ENCODE results near the gene FNDC5.

Gene FNDC5

GRCh38 chr1:32897082-32898049 lies 26.7 kb upstream of the FNDC5 start:
- no peak for DNase-seq (ENCODE audit: low read depth in 2 of 2)

GRCh38 chr1:32896451-32896850 lies 25.7 kb upstream of the FNDC5 start:
- DNase-seq (ENCODE audit: low read depth in 2 of 2) = no peak

GRCh38 chr1:32895325-32896215 lies 24.9 kb upstream of the FNDC5 start:
- no peak for DNase-seq (ENCODE audit: low read depth in 2 of 2)

GRCh38 chr1:32894681-32895080 lies 24.0 kb upstream of the FNDC5 start:
- DNase-seq (ENCODE audit: low read depth in 2 of 2) = no peak

GRCh38 chr1:32894019-32894600 lies 23.4 kb upstream of the FNDC5 start:
- no peak for DNase-seq (ENCODE audit: low read depth in 2 of 2)

GRCh38 chr1:32893198-32894018 lies 22.7 kb upstream of the FNDC5 start:
- DNase-seq (ENCODE audit: low read depth in 2 of 2) = peak in 1 of 2 donors; percentile 24

GRCh38 chr1:32892368-32893197 lies 21.9 kb upstream of the FNDC5 start:
- no peak for DNase-seq (ENCODE audit: low read depth in 2 of 2)

- no peak for DNase-seq (ENCODE audit: low read depth in 2 of 2)
Observed at GRCh38 chr1:32891630-32892029, 20.9 kb upstream of the FNDC5 start.

- DNase-seq (ENCODE audit: low read depth in 2 of 2) = no peak
Observed at GRCh38 chr1:32891241-32891570, 20.5 kb upstream of the FNDC5 start.

- no peak for DNase-seq (ENCODE audit: low read depth in 2 of 2)
Observed at GRCh38 chr1:32890516-32891240, 20.0 kb upstream of the FNDC5 start.

GRCh38 chr1:32889731-32890278 lies 19.1 kb upstream of the FNDC5 start:
- DNase-seq (ENCODE audit: low read depth in 2 of 2) = no peak

GRCh38 chr1:32888677-32889420 lies 18.1 kb upstream of the FNDC5 start:
- DNase-seq (ENCODE audit: low read depth in 2 of 2) = no peak

- no peak for DNase-seq (ENCODE audit: low read depth in 2 of 2)
Observed at GRCh38 chr1:32888134-32888533, 17.4 kb upstream of the FNDC5 start.

GRCh38 chr1:32887623-32888022 lies 16.9 kb upstream of the FNDC5 start:
- DNase-seq (ENCODE audit: low read depth in 2 of 2) = no peak

- no peak for DNase-seq (ENCODE audit: low read depth in 2 of 2)
Observed at GRCh38 chr1:32886828-32887414, 16.2 kb upstream of the FNDC5 start.

GRCh38 chr1:32886004-32886827 lies 15.5 kb upstream of the FNDC5 start, which contains the start of gene HPCA:
Gene HPCA (plus strand): TSS chr1:32886491. CDS start chr1:32888899, 2,408 bp downstream.
- DNase-seq (ENCODE audit: low read depth in 2 of 2) = no peak

- DNase-seq (ENCODE audit: low read depth in 2 of 2) = no peak
Observed at GRCh38 chr1:32885676-32886003, 14.9 kb upstream of the FNDC5 start.

GRCh38 chr1:32884726-32885125 lies 14.0 kb upstream of the FNDC5 start:
- no peak for DNase-seq (ENCODE audit: low read depth in 2 of 2)

Measured in stimulated activated CD8-positive, alpha-beta memory T cell treated with anti-CD3 and anti-CD28 coated beads, Interleukin-7, amount 100 ng/mL, for 4 hours (primary cell).